SK-N-SH treated with all-trans-retinoic acid at 6 μM for 48 hours (cell line): ENCODE measurements around the gene MAB21L4.

ENCODE experiments used
- ATAC-seq: fragments of 200-7000 bp; cut with Tn5 transposase; 3 replicates; pipeline ENCODE4 v1.9.1; 2020; ENCODE audit warnings: mild to moderate bottlenecking, moderate library complexity
- ARNTL ChIP-seq: fragments of 450-650 bp; formaldehyde crosslinking; IDR thresholded peaks from 2 replicates; pipeline ENCODE4 v1.5.0; 2020; ENCODE audit warnings: low read depth, mild to moderate bottlenecking, moderate library complexity, borderline replicate concordance
- BACH2 ChIP-seq: fragments of 250-450 bp; sonication (Bioruptor Pico); IDR thresholded peaks from 2 replicates; pipeline ENCODE4 v1.9.0; 2021; ENCODE audit warnings: mild to moderate bottlenecking, borderline replicate concordance
- CREB5 ChIP-seq: fragments of 250-450 bp; sonication (Bioruptor Pico); IDR thresholded peaks from 2 replicates; pipeline ENCODE4 v1.5.1; 2020; ENCODE audit warnings: low read depth, mild to moderate bottlenecking, moderate library complexity
- CSDC2 ChIP-seq: fragments of 250-450 bp; sonication (Bioruptor Pico); IDR thresholded peaks from 2 replicates; pipeline ENCODE4 v1.5.0; 2020; ENCODE audit warnings: mild to moderate bottlenecking, moderate library complexity
- CSRNP3 ChIP-seq: fragments of 250-450 bp; sonication (Bioruptor Pico); IDR thresholded peaks from 2 replicates; pipeline ENCODE4 v1.5.1; 2021; ENCODE audit warnings: mild to moderate bottlenecking, moderate library complexity
- ESRRG ChIP-seq: fragments of 250-450 bp; sonication (Bioruptor Pico); IDR thresholded peaks from 2 replicates; pipeline ENCODE4 v1.6.1; 2021; ENCODE audit warnings: mild to moderate bottlenecking
- GLIS3 ChIP-seq: fragments of 250-450 bp; sonication (Bioruptor Pico); IDR thresholded peaks from 2 replicates; pipeline ENCODE4 v1.5.0; 2020; ENCODE audit warnings: mild to moderate bottlenecking, moderate library complexity
- ISL1 ChIP-seq: fragments of 250-450 bp; sonication (Bioruptor Pico); IDR thresholded peaks from 2 replicates; pipeline ENCODE4 v2.1.2; 2022; ENCODE audit warnings: mild to moderate bottlenecking, moderate library complexity
- OSR1 ChIP-seq: fragments of 250-450 bp; sonication (Bioruptor Pico); IDR thresholded peaks from 2 replicates; pipeline ENCODE4 v1.8.0; 2022; ENCODE audit warnings: moderate library complexity, mild to moderate bottlenecking, inconsistent platforms
- PPARA ChIP-seq: fragments of 250-450 bp; sonication (Bioruptor Pico); IDR thresholded peaks from 2 replicates; pipeline ENCODE4 v1.5.0; 2020; ENCODE audit warnings: mild to moderate bottlenecking, borderline replicate concordance
- RARB ChIP-seq: fragments of 250-450 bp; sonication (Bioruptor Pico); IDR thresholded peaks from 2 replicates; pipeline ENCODE4 v1.8.0; 2021; ENCODE audit warnings: mild to moderate bottlenecking, moderate library complexity
- SNAI2 ChIP-seq: fragments of 250-450 bp; sonication (Bioruptor Pico); IDR thresholded peaks from 2 replicates; pipeline ENCODE4 v1.5.0; 2020; ENCODE audit warnings: mild to moderate bottlenecking, moderate library complexity
- TCF4 ChIP-seq: fragments of 250-450 bp; sonication (Bioruptor Pico); IDR thresholded peaks from 2 replicates; pipeline ENCODE4 v1.8.0; 2021; ENCODE audit warnings: mild to moderate bottlenecking, moderate library complexity, borderline replicate concordance
- ZC3H10 ChIP-seq: fragments of 250-450 bp; sonication (Bioruptor Pico); IDR thresholded peaks from 2 replicates; pipeline ENCODE4 v1.5.1; 2021; ENCODE audit warnings: mild to moderate bottlenecking, moderate library complexity
- ZFP3 ChIP-seq: fragments of 250-450 bp; sonication (Bioruptor Pico); IDR thresholded peaks from 2 replicates; pipeline ENCODE4 v1.5.0; 2020; ENCODE audit warnings: mild to moderate bottlenecking, moderate library complexity
- ZFP30 ChIP-seq: fragments of 450-650 bp; formaldehyde crosslinking; IDR thresholded peaks from 2 replicates; pipeline ENCODE4 v1.5.0; 2022; ENCODE audit warnings: mild to moderate bottlenecking, moderate library complexity
- ZNF565 ChIP-seq: fragments of 450-650 bp; formaldehyde crosslinking; conservative IDR thresholded peaks from 2 replicates; pipeline ENCODE4 v1.5.0; 2020; ENCODE audit warnings: low read depth, mild to moderate bottlenecking, moderate library complexity
- ZNF8 ChIP-seq: fragments of 450-650 bp; formaldehyde crosslinking; IDR thresholded peaks from 2 replicates; pipeline ENCODE4 v1.5.0; 2020; ENCODE audit warnings: mild to moderate bottlenecking, moderate library complexity

The MAB21L4 gene

GRCh38 chr2:240890691-240891090 lies 5.3 kb downstream of the MAB21L4 start:
- no peak for ATAC-seq
- TF ChIP-seq CREB5 (CRISPR knock-in tag) (no peak), ESRRG (CRISPR knock-in tag) (no peak), PPARA (no peak), CSDC2 (CRISPR knock-in tag) (no peak), OSR1 (CRISPR knock-in tag) (no peak), GLIS3 (no peak), RARB (CRISPR knock-in tag) (no peak), ARNTL (CRISPR knock-in tag) (no peak), ZNF8 (no peak), ZNF565 (CRISPR knock-in tag) (no peak), ZC3H10 (CRISPR knock-in tag) (no peak), ZFP30 (CRISPR knock-in tag) (no peak), TCF4 (CRISPR knock-in tag) (no peak)
- TF ChIP-seq, all 23 proteins: peak for 0

GRCh38 chr2:240889601-240890560 lies 6.1 kb downstream of the MAB21L4 start:
- ATAC-seq = no peak
- TF ChIP-seq ESRRG (CRISPR knock-in tag) = no peak
- TF ChIP-seq ZC3H10 (CRISPR knock-in tag) = no peak
- no peak for TF ChIP-seq CREB5 (CRISPR knock-in tag)
- TF ChIP-seq BACH2 (CRISPR knock-in tag) = no peak
- no peak for TF ChIP-seq OSR1 (CRISPR knock-in tag)
- no peak for TF ChIP-seq ARNTL (CRISPR knock-in tag)
- no peak for TF ChIP-seq CSRNP3 (CRISPR knock-in tag)
- TF ChIP-seq TCF4 (CRISPR knock-in tag) = no peak
- no peak for TF ChIP-seq PPARA
- TF ChIP-seq SNAI2 = no peak
- no peak for TF ChIP-seq GLIS3

- TF ChIP-seq BACH2 (CRISPR knock-in tag) = no peak
- TF ChIP-seq CREB5 (CRISPR knock-in tag) = no peak
- TF ChIP-seq ISL1 (CRISPR knock-in tag) = no peak
- TF ChIP-seq ARNTL (CRISPR knock-in tag) = no peak
- no peak for TF ChIP-seq CSRNP3 (CRISPR knock-in tag)
- TF ChIP-seq ZFP3 = no peak
- no peak for TF ChIP-seq RARB (CRISPR knock-in tag)
- no peak for TF ChIP-seq SNAI2
- TF ChIP-seq ZNF8 = no peak
- TF ChIP-seq, all 23 proteins: peak for 0
- ATAC-seq = no peak
Observed at GRCh38 chr2:240888890-240889573, 6.9 kb downstream of the MAB21L4 start.
